Caco-2 (cell line): Measurements from ENCODE around the gene LYRM7. TPM values are rescaled to one million over a fixed set of nuclear protein-coding genes. Genes with fewer than 3 reads are reported as not detected.

ENCODE experiments used
- BruUV-seq: library from RNA; stranded (reverse); fragments of 400-500 nt; replicated peaks from 2 replicates; lab custom pipeline; 2021; lab: Mats Ljungman, UMichigan
- CTCF ChIA-PET: fragments of 300-600 bp; sonication (Branson Sonifier 250); formaldehyde crosslinking; loops from one replicate; lab custom pipeline; 2022; ENCODE audit warnings: antibody characterized with exemption; lab: Charles Lee
- POLR2A ChIA-PET: fragments of 300-600 bp; sonication (Branson Sonifier 250); formaldehyde crosslinking; loops from one replicate; lab custom pipeline; 2022; ENCODE audit warnings: antibody characterized with exemption; lab: Charles Lee
- DNase-seq, 2 experiments: peaks; one replicate each; pipeline versions ENCODE4 v3.0.0 to v3.0.0-alpha.2; 2020 to 2022
- H3K27me3 ChIP-seq: replicated peaks from 2 replicates; pipeline ENCODE4 v1.6.0; 2011; ENCODE audit warnings: low read length; ENCODE audit not compliant: control insufficient read depth, insufficient read depth
- H3K36me3 ChIP-seq: 2 replicates; pipeline ENCODE4 v1.5.1; 2011; ENCODE audit warnings: low read length; ENCODE audit not compliant: control insufficient read depth, insufficient read depth
- H3K4me1 ChIP-seq: fragments of 250-450 bp; sonication (Bioruptor Pico); 2 replicates; pipeline ENCODE4 v1.5.1; 2020; ENCODE audit warnings: mild to moderate bottlenecking
- H3K4me3 ChIP-seq: 2 replicates; pipeline ENCODE4 v1.5.1; 2011; ENCODE audit warnings: low read depth, mild to moderate bottlenecking, control low read depth, low read length
- H3K9me3 ChIP-seq: fragments of 250-450 bp; sonication (Bioruptor Pico); 2 replicates; pipeline ENCODE4 v1.5.1; 2020; ENCODE audit warnings: mild to moderate bottlenecking, moderate library complexity
- H3K27ac Mint-ChIP-seq: one replicate; pipeline ENCODE4 v1.8.0; 2022; ENCODE audit warnings: mixed read lengths; ENCODE audit not compliant: unreplicated experiment
- H3K27me3 Mint-ChIP-seq: one replicate; pipeline ENCODE4 v1.8.0; 2022; ENCODE audit warnings: mixed read lengths; ENCODE audit not compliant: insufficient read depth, unreplicated experiment
- H3K36me3 Mint-ChIP-seq: one replicate; pipeline ENCODE4 v1.8.0; 2022; ENCODE audit warnings: mild to moderate bottlenecking, mixed read lengths; ENCODE audit not compliant: insufficient read depth, unreplicated experiment
- H3K4me1 Mint-ChIP-seq: one replicate; pipeline ENCODE4 v1.8.0; 2022; ENCODE audit warnings: low read depth, mixed read lengths; ENCODE audit not compliant: unreplicated experiment
- H3K4me3 Mint-ChIP-seq: one replicate; pipeline ENCODE4 v1.8.0; 2022; ENCODE audit warnings: mild to moderate bottlenecking, moderate library complexity, mixed read lengths; ENCODE audit not compliant: unreplicated experiment
- H3K9me3 Mint-ChIP-seq: one replicate; pipeline ENCODE4 v1.8.0; 2022; ENCODE audit warnings: mixed read lengths; ENCODE audit not compliant: unreplicated experiment
- intact Hi-C: fragments of 100-400 bp; cut with micrococcal nuclease; formaldehyde crosslinking; loops from one replicate; pipeline ENCODE4 v1.10.0; 2022; ENCODE audit not compliant: unreplicated experiment
- total RNA-seq: library from RNA; stranded (reverse); gene quantifications from 2 replicates; pipeline ENCODE4 v1.2.3, GENCODE V29; 2022
- TF ChIP-seq, protein P1 (sequence below), 2 experiments: fragments of 200-600 bp in 1 of 2; IDR thresholded peaks; 1 replicate in 1 of 2; 2 replicates in 1 of 2; pipeline versions ENCODE4 v1.5.1 to v1.8.0; 2011 to 2022; ENCODE audit warnings: antibody characterized with exemption in 1 of 2, control low read depth in 1 of 2, inconsistent platforms in 1 of 2, low read depth in 1 of 2, low read length in 1 of 2, mild to moderate bottlenecking in 1 of 2, moderate library complexity in 1 of 2; ENCODE audit not compliant: insufficient read depth in 1 of 2, severe bottlenecking in 1 of 2, unreplicated experiment in 1 of 2

The LYRM7 gene
- total RNA-seq, 1 experiment from 2014 or later: 14.9 TPM

DNA sequence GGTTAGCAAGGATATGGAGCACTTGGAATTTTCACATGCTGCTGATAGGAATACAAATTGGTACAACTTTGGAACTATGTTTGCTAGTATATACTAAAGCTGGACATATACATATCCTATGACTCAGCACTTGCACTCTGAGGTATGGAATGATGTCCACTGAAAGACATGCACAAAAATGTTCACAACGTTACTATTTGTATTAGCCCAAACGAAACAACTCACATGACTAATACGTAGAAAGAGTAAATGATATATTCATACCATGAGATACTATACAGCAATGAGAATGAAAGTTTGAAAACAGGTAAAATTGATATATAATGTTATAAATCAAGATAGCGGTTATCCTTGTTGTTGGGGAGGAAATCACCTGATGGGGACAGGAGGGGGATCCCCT is 47.6 kb downstream of the LYRM7 start:
- H3K36me3 ChIP-seq: no peaks in the 10 kb centered on the region
- intact Hi-C loops: no loop called here
- no peak overlapping the region for H3K4me3 Mint-ChIP-seq
- no peaks in the 10 kb centered on the region for H3K36me3 Mint-ChIP-seq
- TF ChIP-seq, protein P1, sequence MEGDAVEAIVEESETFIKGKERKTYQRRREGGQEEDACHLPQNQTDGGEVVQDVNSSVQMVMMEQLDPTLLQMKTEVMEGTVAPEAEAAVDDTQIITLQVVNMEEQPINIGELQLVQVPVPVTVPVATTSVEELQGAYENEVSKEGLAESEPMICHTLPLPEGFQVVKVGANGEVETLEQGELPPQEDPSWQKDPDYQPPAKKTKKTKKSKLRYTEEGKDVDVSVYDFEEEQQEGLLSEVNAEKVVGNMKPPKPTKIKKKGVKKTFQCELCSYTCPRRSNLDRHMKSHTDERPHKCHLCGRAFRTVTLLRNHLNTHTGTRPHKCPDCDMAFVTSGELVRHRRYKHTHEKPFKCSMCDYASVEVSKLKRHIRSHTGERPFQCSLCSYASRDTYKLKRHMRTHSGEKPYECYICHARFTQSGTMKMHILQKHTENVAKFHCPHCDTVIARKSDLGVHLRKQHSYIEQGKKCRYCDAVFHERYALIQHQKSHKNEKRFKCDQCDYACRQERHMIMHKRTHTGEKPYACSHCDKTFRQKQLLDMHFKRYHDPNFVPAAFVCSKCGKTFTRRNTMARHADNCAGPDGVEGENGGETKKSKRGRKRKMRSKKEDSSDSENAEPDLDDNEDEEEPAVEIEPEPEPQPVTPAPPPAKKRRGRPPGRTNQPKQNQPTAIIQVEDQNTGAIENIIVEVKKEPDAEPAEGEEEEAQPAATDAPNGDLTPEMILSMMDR (IDR thresholded peaks at IDR 0.05; ENCODE audit: insufficient read depth in 1 of 2, low read depth in 1 of 2, low read length in 1 of 2, severe bottlenecking in 1 of 2, unreplicated experiment in 1 of 2): no peak
- no peak for DNase-seq
- no peaks in the 10 kb centered on the region for H3K27me3 Mint-ChIP-seq
- ChIA-PET POLR2A (no interaction called here), CTCF (no interaction called here)
- H3K4me1 Mint-ChIP-seq: no peaks in the 10 kb centered on the region
- no peaks in the 10 kb centered on the region for H3K4me1 ChIP-seq
- H3K4me3 ChIP-seq: no peak overlapping the region
- H3K27ac Mint-ChIP-seq: no peak overlapping the region
- no TSS peak for BruUV-seq
- no peaks in the 10 kb centered on the region for H3K9me3 ChIP-seq
- H3K9me3 Mint-ChIP-seq: no peaks in the 10 kb centered on the region
- no peaks in the 10 kb centered on the region; the same call in 1 of the 2 replicates for H3K27me3 ChIP-seq

DNA sequence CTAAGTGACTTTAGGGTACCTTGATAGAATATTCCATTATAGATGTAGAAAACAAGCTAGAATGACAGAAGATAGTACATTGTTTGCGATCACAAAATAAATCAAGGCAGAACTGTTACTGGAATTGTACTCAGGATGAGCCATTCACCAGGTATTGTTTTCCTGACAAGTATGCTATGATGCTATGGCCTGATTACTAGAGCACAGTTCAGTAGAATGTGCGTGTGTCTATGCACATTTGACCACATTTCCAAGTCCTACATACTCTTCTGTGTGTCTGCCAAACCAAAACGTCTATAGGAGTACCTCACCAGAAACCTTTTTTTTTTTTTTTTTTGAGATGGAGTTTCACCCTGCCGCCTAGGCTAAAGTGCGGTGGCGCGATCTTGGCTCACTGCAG is 49.8 kb downstream of the LYRM7 start:
- intact Hi-C loops: no loop called here
- Histone ChIP-seq H3K4me1 (no peaks in the 10 kb centered on the region), H3K27me3 (no peaks in the 10 kb centered on the region; the same call in 1 of the 2 replicates), H3K9me3 (no peaks in the 10 kb centered on the region), H3K4me3 (no peak overlapping the region), H3K36me3 (no peaks in the 10 kb centered on the region)
- no peak overlapping the region for H3K4me3 Mint-ChIP-seq
- no peak overlapping the region for H3K27ac Mint-ChIP-seq
- TF ChIP-seq, protein P1 (IDR thresholded peaks at IDR 0.05; ENCODE audit: insufficient read depth in 1 of 2, low read depth in 1 of 2, low read length in 1 of 2, severe bottlenecking in 1 of 2, unreplicated experiment in 1 of 2): no peak
- H3K27me3 Mint-ChIP-seq: no peaks in the 10 kb centered on the region
- no peak for DNase-seq
- no peaks in the 10 kb centered on the region for H3K4me1 Mint-ChIP-seq
- no peaks in the 10 kb centered on the region for H3K36me3 Mint-ChIP-seq
- ChIA-PET POLR2A (interaction anchor here (0.6 kb wide), 1 partner anchor 43 kb away, joined by 9 read pairs; the partner anchor contains the start of gene CDC42SE2), CTCF (no interaction called here)
- H3K9me3 Mint-ChIP-seq: no peaks in the 10 kb centered on the region
- no TSS peak for BruUV-seq

DNA sequence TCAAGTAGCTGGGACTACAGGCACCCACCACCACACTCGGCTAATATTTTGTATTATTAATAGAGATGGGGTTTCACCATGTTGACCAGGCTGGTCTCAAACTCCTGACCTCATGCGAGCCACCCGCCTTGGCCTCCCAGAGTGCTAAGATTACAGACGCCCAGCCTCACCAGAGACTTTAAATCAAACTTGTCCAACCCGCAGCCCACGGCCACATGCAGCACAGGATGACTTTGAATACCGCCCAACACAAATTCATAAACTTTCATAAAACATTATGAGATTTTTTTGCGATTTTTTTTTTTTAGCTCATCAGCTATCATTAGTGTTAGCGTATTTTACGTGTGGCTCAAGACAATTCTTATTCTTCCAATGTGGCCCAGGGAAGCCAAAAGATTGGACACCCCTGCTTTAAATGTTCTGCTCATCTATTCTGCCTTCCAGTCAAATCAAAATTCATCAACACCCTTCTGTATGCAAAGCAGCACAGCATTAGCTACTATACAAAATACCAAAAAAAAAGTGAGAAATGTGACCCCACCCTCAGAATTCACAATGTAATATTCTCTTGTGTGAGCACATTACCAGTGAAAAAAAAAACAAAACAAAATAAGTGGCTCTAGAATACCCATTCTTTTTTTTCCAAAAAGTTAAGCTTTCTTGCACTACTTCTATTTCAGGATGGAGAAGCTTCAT is 50.4 kb downstream of the LYRM7 start:
- intact Hi-C loops: no loop called here
- H3K36me3 Mint-ChIP-seq: no peaks in the 10 kb centered on the region
- ChIA-PET POLR2A (interaction anchor here (0.6 kb wide), 1 partner anchor 43 kb away, joined by 9 read pairs; the partner anchor contains the start of gene CDC42SE2), CTCF (interaction anchor here (0.6 to 0.7 kb wide), 2 partner anchors 161 to 358 kb away, joined by 3 read pairs; no protein-coding TSS in a partner anchor)
- H3K4me3 ChIP-seq: no peak overlapping the region
- no peaks in the 10 kb centered on the region for H3K4me1 Mint-ChIP-seq
- H3K4me1 ChIP-seq: no peaks in the 10 kb centered on the region
- no peak overlapping the region for H3K27ac Mint-ChIP-seq
- no peaks in the 10 kb centered on the region; the same call in 1 of the 2 replicates for H3K27me3 ChIP-seq
- no peaks in the 10 kb centered on the region for H3K9me3 ChIP-seq
- no peaks in the 10 kb centered on the region for H3K36me3 ChIP-seq
- no TSS peak for BruUV-seq
- H3K9me3 Mint-ChIP-seq: no peaks in the 10 kb centered on the region
- no peak for DNase-seq
- no peaks in the 10 kb centered on the region for H3K27me3 Mint-ChIP-seq
- TF ChIP-seq, protein P1 (IDR thresholded peaks at IDR 0.05; ENCODE audit: insufficient read depth in 1 of 2, low read depth in 1 of 2, low read length in 1 of 2, severe bottlenecking in 1 of 2, unreplicated experiment in 1 of 2): no peak
- no peak overlapping the region for H3K4me3 Mint-ChIP-seq
